SH-SY5Y (cell line): ENCODE measurements around the gene MMAA.

Source experiments
- GATA2 ChIP-seq: IDR thresholded peaks from 2 replicates; pipeline ENCODE4 v1.6.1; 2011; ENCODE audit warnings: mild to moderate bottlenecking, low read depth, low read length
- GATA3 ChIP-seq: IDR thresholded peaks from 2 replicates; pipeline ENCODE4 v1.6.1; 2011; ENCODE audit warnings: low read depth, mild to moderate bottlenecking, low read length, moderate library complexity

DNA sequence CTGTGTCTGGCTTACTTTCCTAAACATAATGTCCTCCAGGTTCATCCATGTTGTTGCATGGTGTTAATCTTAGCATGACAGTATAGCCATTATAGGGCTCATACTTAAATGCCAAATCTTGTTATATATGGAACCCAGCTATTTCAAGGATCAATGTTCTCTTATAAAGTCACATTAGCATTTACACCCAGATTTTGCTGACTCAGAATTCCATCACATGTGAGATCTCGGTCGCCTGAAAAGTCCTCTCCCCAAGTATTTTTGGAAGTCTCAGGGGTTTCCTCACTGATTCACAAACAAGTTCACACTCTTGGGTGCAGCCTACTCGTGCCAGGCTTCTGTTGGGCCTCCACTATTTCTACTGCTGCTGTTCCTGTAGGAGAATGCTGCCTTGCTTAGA lies 40.9 kb downstream of the MMAA start:
- TF ChIP-seq GATA2 (no peak), GATA3 (no peak)
